ENCODE data around the gene DCAF12L1.

DCAF12L1 gene

GRCh38 chrX:126552313-126553022 is at the start of gene DCAF12L1:
DCAF12L1 (minus strand) TSS chrX:126552814; CDS start chrX:126552608, 206 bp downstream.
- no peak for DNase-seq

- no peak for DNase-seq
These were observed 28.3 kb upstream of the DCAF12L1 start for GRCh38 chrX:126580877-126581276.

- no peak for DNase-seq
These were observed 23.3 kb upstream of the DCAF12L1 start for GRCh38 chrX:126575911-126576310.

- no peak for DNase-seq
These were observed 4.5 kb upstream of the DCAF12L1 start for GRCh38 chrX:126557151-126557550.

DNA sequence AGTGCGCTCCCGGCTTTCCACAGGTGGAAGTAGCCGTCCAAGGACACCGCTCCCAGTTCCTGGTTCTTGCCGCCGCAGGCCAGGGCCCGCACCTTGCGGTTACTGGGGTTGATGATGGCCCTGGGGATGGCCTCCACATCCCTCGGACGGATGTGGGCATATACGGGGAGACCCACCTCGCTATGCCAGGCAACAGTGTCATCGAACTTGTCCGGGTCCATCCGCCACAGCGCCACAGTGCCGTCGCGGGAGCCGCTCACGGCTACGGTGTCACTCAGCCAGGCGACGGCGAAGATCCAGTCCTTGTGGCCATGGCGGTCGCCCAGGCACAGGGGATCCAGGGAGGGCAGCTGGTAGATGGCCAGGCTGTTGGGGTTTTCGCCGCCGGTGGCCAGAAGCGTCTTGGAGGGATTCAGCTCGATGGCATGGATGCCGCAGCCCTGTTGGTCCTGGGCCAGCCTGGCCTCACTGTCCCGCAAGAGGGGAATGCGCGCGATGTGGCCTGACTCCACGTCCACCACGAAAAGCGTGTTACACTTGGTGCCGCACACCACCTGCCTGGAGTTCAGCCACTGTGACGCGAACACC is 795 bp downstream of the DCAF12L1 start:
- DNase-seq, result no peak

- DNase-seq, result no peak
These were observed 1.3 kb downstream of the DCAF12L1 start for GRCh38 chrX:126551306-126551705.

DNA sequence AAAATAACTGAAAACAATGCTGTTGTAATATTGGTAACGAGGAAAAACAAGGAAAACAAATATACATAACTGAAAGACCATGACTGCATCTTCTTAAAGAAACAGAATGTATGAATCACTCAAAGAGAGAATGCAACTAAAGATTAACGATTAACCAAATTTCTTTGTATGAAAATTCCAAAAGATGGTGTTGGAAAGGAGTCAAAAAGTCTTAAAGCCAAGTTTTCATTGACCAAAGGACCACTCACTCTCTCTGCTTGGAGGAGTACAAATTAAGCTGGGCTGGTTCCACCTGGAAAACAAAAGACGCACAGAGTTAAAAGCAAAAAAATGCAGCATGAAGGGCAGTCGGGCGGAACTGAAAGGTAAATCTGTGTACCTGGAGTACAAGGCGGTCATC is 1.8 kb downstream of the DCAF12L1 start:
- DNase-seq, result no peak

- no peak for DNase-seq
These were observed 42.7 kb downstream of the DCAF12L1 start for GRCh38 chrX:126509923-126510322.
